ENCODE results near the gene NMT2.

The NMT2 gene

GRCh38 chr10:15180736-15181135, 12.2 kb upstream of the NMT2 start:
- no peak for DNase-seq

- no peak for DNase-seq
These were observed 7.8 kb upstream of the NMT2 start for GRCh38 chr10:15176269-15176668.

- DNase-seq, result no peak
These were observed 7.1 kb upstream of the NMT2 start for GRCh38 chr10:15175587-15175986.

- DNase-seq, result no peak
These were observed 3.9 kb upstream of the NMT2 start for GRCh38 chr10:15172306-15172840.

- no peak for DNase-seq
These were observed 1.3 kb upstream of the NMT2 start for GRCh38 chr10:15169555-15170401.

GRCh38 chr10:15168786-15169554, 477 bp upstream of the NMT2 start:
- peak; percentile 45 to 74 for DNase-seq

- peak in 1 of 2 experiments; percentile 32 for DNase-seq
These were observed 842 bp downstream of the NMT2 start for GRCh38 chr10:15167411-15168290.

GRCh38 chr10:15166325-15166724, 2.2 kb downstream of the NMT2 start:
- DNase-seq, result no peak

GRCh38 chr10:15163253-15163828, 5.2 kb downstream of the NMT2 start:
- DNase-seq, result no peak

- DNase-seq, result peak; percentile 55 to 73
These were observed 9.5 kb downstream of the NMT2 start for GRCh38 chr10:15158972-15159371.

GRCh38 chr10:15158448-15158847, 10.0 kb downstream of the NMT2 start:
- DNase-seq, result no peak

GRCh38 chr10:15155978-15156656, 12.4 kb downstream of the NMT2 start:
- no peak for DNase-seq

- DNase-seq, result no peak
These were observed 15.9 kb downstream of the NMT2 start for GRCh38 chr10:15152556-15152955.

GRCh38 chr10:15150563-15150962, 17.9 kb downstream of the NMT2 start:
- no peak for DNase-seq

GRCh38 chr10:15149042-15149771, 19.3 kb downstream of the NMT2 start:
- no peak for DNase-seq

- DNase-seq, result no peak
These were observed 20.7 kb downstream of the NMT2 start for GRCh38 chr10:15147594-15148392.

- DNase-seq, result no peak
These were observed 22.1 kb downstream of the NMT2 start for GRCh38 chr10:15146366-15146765.

GRCh38 chr10:15144788-15145187, 23.7 kb downstream of the NMT2 start:
- no peak for DNase-seq

- peak; percentile 25 to 48 for DNase-seq
These were observed 27.1 kb downstream of the NMT2 start for GRCh38 chr10:15141136-15142054.

Measured in NCI-H524 (cell line).